IMR-90 (cell line): ENCODE results near the gene GTPBP6. TPM values are rescaled to one million over a fixed set of nuclear protein-coding genes. Genes with fewer than 3 reads are reported as not detected.

Experiments used
- ATAC-seq: fragments of 200-7000 bp; cut with Tn5 transposase; 2 replicates; pipeline ENCODE4 v1.9.1; 2020; ENCODE audit warnings: low read depth, mild to moderate bottlenecking, moderate library complexity
- BruUV-seq: library from RNA; stranded (reverse); fragments of 400-500 nt; replicated peaks from 2 replicates; lab custom pipeline; 2021; lab: Mats Ljungman, UMichigan
- CTCF ChIA-PET: fragments of 300-600 bp; formaldehyde crosslinking; extraction: SDS; loops from one replicate; lab custom pipeline; 2021; ENCODE audit warnings: antibody characterized with exemption; lab: Yijun Ruan, JAX
- POLR2A ChIA-PET: fragments of 300-600 bp; sonication (Branson Sonifier 250); formaldehyde crosslinking; loops from one replicate; lab custom pipeline; 2022; ENCODE audit warnings: antibody characterized with exemption; ENCODE audit not compliant: unreplicated experiment; lab: Charles Lee
- DNase-seq: peaks from one replicate; pipeline ENCODE4 v3.0.0; 2013
- H2AFZ ChIP-seq: replicated peaks from 2 replicates; pipeline ENCODE3; 2013; ENCODE audit warnings: low read length, mild to moderate bottlenecking; ENCODE audit not compliant: poor library complexity
- H2AK5ac ChIP-seq: 2 replicates; pipeline ENCODE4 v1.6.1; 2013; ENCODE audit warnings: low read depth, low read length, inconsistent platforms
- H2AK9ac ChIP-seq: replicated peaks from 2 replicates; pipeline ENCODE3; 2013; ENCODE audit warnings: mild to moderate bottlenecking, low read depth, low read length, moderate library complexity; ENCODE audit not compliant: poor library complexity
- H2BK120ac ChIP-seq: 2 replicates; pipeline ENCODE4 v1.6.1; 2013; ENCODE audit warnings: low read depth, low read length, inconsistent platforms
- H2BK15ac ChIP-seq: 3 replicates; pipeline ENCODE4 v1.6.1; 2013; ENCODE audit warnings: low read depth, low read length, inconsistent platforms
- H2BK20ac ChIP-seq: 2 replicates; pipeline ENCODE4 v1.6.1; 2013; ENCODE audit warnings: low read depth, mild to moderate bottlenecking, inconsistent platforms, low read length, moderate library complexity
- H2BK5ac ChIP-seq: 2 replicates; pipeline ENCODE4 v1.6.1; 2013; ENCODE audit warnings: mild to moderate bottlenecking, low read depth, low read length, inconsistent platforms; ENCODE audit not compliant: poor library complexity, severe bottlenecking
- H3K14ac ChIP-seq: replicated peaks from 2 replicates; pipeline ENCODE4 v1.6.1; 2013; ENCODE audit warnings: low read depth, low read length, inconsistent platforms
- H3K18ac ChIP-seq: 2 replicates; pipeline ENCODE4 v1.6.1; 2013; ENCODE audit warnings: low read depth, low read length, control low read depth
- H3K23ac ChIP-seq: 2 replicates; pipeline ENCODE4 v1.6.1; 2013; ENCODE audit warnings: low read depth, low read length, inconsistent platforms
- H3K27ac ChIP-seq: 2 replicates; pipeline ENCODE4 v1.5.1; 2013; ENCODE audit warnings: mild to moderate bottlenecking, control low read depth, low read length; ENCODE audit not compliant: insufficient read depth
- H3K27me3 ChIP-seq: 2 replicates; pipeline ENCODE4 v1.6.1; 2013; ENCODE audit warnings: low read length; ENCODE audit not compliant: control insufficient read depth, insufficient read depth
- H3K36me3 ChIP-seq: 2 replicates; pipeline ENCODE4 v1.6.1; 2013; ENCODE audit warnings: low read length, mixed read lengths; ENCODE audit not compliant: control insufficient read depth, insufficient read depth
- H3K4ac ChIP-seq: 2 replicates; pipeline ENCODE4 v1.6.1; 2013; ENCODE audit warnings: low read depth, low read length, inconsistent platforms
- H3K4me1 ChIP-seq: 2 replicates; pipeline ENCODE4 v1.6.1; 2013; ENCODE audit warnings: low read length, mixed read lengths; ENCODE audit not compliant: control insufficient read depth, insufficient read depth
- H3K4me2 ChIP-seq: 2 replicates; pipeline ENCODE4 v1.6.1; 2013; ENCODE audit warnings: low read depth, mild to moderate bottlenecking, control low read depth, low read length, moderate library complexity
- H3K4me3 ChIP-seq: 2 replicates; pipeline ENCODE4 v1.5.1; 2013; ENCODE audit warnings: low read depth, mild to moderate bottlenecking, control low read depth, low read length, moderate library complexity; ENCODE audit not compliant: insufficient read depth
- H3K56ac ChIP-seq: 2 replicates; pipeline ENCODE4 v1.6.1; 2013; ENCODE audit warnings: low read length, inconsistent platforms; ENCODE audit not compliant: insufficient read depth; ENCODE audit errors: extremely low read depth
- H3K79me1 ChIP-seq, 2 experiments: 2 replicates each; pipeline ENCODE4 v1.6.1; 2013; ENCODE audit warnings: low read length in 2 of 2, inconsistent platforms in 1 of 2, low read depth in 1 of 2
- H3K9ac ChIP-seq: 2 replicates; pipeline ENCODE4 v1.6.1; 2013; ENCODE audit warnings: low read depth, low read length, control low read depth
- H3K9me1 ChIP-seq: 2 replicates; pipeline ENCODE4 v1.6.1; 2013; ENCODE audit warnings: low read length, inconsistent platforms; ENCODE audit not compliant: insufficient read depth
- H3K9me3 ChIP-seq: 2 replicates; pipeline ENCODE4 v1.6.1; 2013; ENCODE audit warnings: low read length; ENCODE audit not compliant: control insufficient read depth, insufficient read depth
- H4K20me1 ChIP-seq: 2 replicates; pipeline ENCODE4 v1.6.1; 2013; ENCODE audit warnings: low read length, inconsistent platforms; ENCODE audit not compliant: insufficient read depth
- H4K5ac ChIP-seq: 2 replicates; pipeline ENCODE4 v1.6.1; 2013; ENCODE audit warnings: mild to moderate bottlenecking, low read depth, low read length, control low read depth
- H4K8ac ChIP-seq, 2 experiments: 2 replicates each; pipeline ENCODE4 v1.6.1; 2013; ENCODE audit warnings: low read depth in 2 of 2, low read length in 2 of 2, control low read depth in 1 of 2, inconsistent platforms in 1 of 2
- H4K91ac ChIP-seq: 2 replicates; pipeline ENCODE4 v1.6.1; 2013; ENCODE audit warnings: low read depth, low read length, inconsistent platforms; ENCODE audit not compliant: insufficient read depth
- BHLHE40 ChIP-seq: fragments of 150-350 bp; IDR thresholded peaks from 2 replicates; pipeline ENCODE4 v1.6.1; 2016; ENCODE audit warnings: mild to moderate bottlenecking, low read depth, low read length
- FOS ChIP-seq: fragments of 150-350 bp; IDR thresholded peaks from 2 replicates; pipeline ENCODE4 v1.6.1; 2016; ENCODE audit warnings: low read depth, low read length
- MAFK ChIP-seq: IDR thresholded peaks from 2 replicates; pipeline ENCODE4 v1.6.1; 2012; ENCODE audit warnings: low read depth, low read length, improper control_type of control experiment
- MAZ ChIP-seq: IDR thresholded peaks from 2 replicates; pipeline ENCODE4 v1.6.1; 2012; ENCODE audit warnings: low read depth, mild to moderate bottlenecking, low read length, improper control_type of control experiment, moderate library complexity, borderline replicate concordance
- MXI1 ChIP-seq: IDR thresholded peaks from 2 replicates; pipeline ENCODE4 v1.6.1; 2012; ENCODE audit warnings: low read depth, mild to moderate bottlenecking, low read length, moderate library complexity, borderline replicate concordance
- NFE2L2 ChIP-seq: fragments of 150-350 bp; IDR thresholded peaks from 2 replicates; pipeline ENCODE4 v1.6.1; 2016; ENCODE audit warnings: low read depth, mild to moderate bottlenecking, low read length
- RFX5 ChIP-seq: IDR thresholded peaks from 2 replicates; pipeline ENCODE4 v1.8.0; 2012; ENCODE audit warnings: low read depth, mild to moderate bottlenecking, low read length, moderate library complexity
- WGBS, 2 experiments: methylation state at CpG; one replicate each; pipeline versions ENCODE4 v1.1.5 to v1.1.7; 2013; ENCODE audit warnings: missing lambda C conversion rate in 2 of 2; ENCODE audit not compliant: insufficient read length in 1 of 2; ENCODE audit errors: extremely low coverage in 2 of 2; 5-methylcytosine and 5-hydroxymethylcytosine counted together
- dilution Hi-C: fragments of 300-500 bp; cut with HindIII; formaldehyde crosslinking; loops from one replicate; pipeline ENCODE4 v1.14.3; 2018; ENCODE audit warnings: low sequenced_read_pairs; ENCODE audit not compliant: unreplicated experiment
- in situ Hi-C: fragments of 300-500 bp; cut with MboI; formaldehyde crosslinking; loops from 3 replicates; pipeline ENCODE4 v1.14.3; 2019; ENCODE audit warnings: low sequenced_read_pairs, inconsistent platforms, mixed read lengths
- intact Hi-C: fragments of 100-400 bp; cut with micrococcal nuclease; formaldehyde crosslinking; loops from 2 replicates; pipeline ENCODE4 v1.10.0; 2022
- polyA plus RNA-seq, 3 experiments: library from polyadenylated mRNA; depleted of rRNA; stranded (reverse); fragments of >200 nt; gene quantifications; 2 replicates each; pipeline ENCODE4 v1.2.3, GENCODE V29; 2012; ENCODE audit warnings: low replicate concordance in 1 of 3
- total RNA-seq: library from RNA; depleted of rRNA; stranded (reverse); fragments of >200 nt; gene quantifications from 2 replicates; pipeline ENCODE4 v1.2.3, GENCODE V29; 2012
- TF ChIP-seq, protein P1 (sequence below): fragments of 150-350 bp; IDR thresholded peaks from 2 replicates; pipeline ENCODE4 v1.6.1; 2017; ENCODE audit warnings: mild to moderate bottlenecking, antibody characterized with exemption, low read length, low read depth
- TF ChIP-seq, protein P2 (sequence below): conservative IDR thresholded peaks from 2 replicates; pipeline ENCODE4 v1.5.1; 2012; ENCODE audit warnings: mild to moderate bottlenecking, low read depth, low read length, improper control_type of control experiment
- TF ChIP-seq, protein P3 (sequence below): fragments of 150-350 bp; IDR thresholded peaks from 2 replicates; pipeline ENCODE4 v1.6.1; 2016; ENCODE audit warnings: low read depth, mild to moderate bottlenecking, low read length, moderate library complexity, borderline replicate concordance

Gene GTPBP6
- total and polyA plus RNA-seq, 2 of the 4 experiments (the other 2 are of a cell fraction), result 24.0 to 31.6 TPM

DNA sequence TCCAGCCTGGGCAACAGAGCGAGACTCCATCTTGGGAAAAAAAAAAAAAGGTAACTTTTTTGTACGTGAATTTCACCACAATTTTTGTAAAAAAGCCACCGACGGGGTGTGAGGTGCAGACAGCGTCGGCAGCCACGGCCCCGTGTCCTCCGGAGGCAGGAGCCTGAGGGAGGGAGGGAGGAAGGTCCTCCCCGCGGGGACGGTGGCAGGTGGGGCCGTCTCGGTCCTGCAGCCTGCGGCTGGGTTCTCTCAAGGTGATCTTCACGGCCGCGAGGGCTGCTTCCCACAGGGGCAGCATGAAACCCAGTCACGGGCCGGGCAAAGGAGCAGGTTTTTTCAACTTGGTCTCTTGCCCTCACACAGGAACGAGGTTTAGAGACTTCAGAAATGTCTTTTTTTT lies 23.5 kb downstream of the GTPBP6 start:
- POLR2A ChIA-PET, result no interaction called here
- no peak overlapping the region for H3K56ac ChIP-seq
- no peak overlapping the region for H4K5ac ChIP-seq
- no peaks in the 10 kb centered on the region for H3K27me3 ChIP-seq
- intact Hi-C loops (no loop called here), in situ Hi-C loops (no loop called here), dilution Hi-C loops (no loop called here)
- no peak overlapping the region for H3K14ac ChIP-seq
- H2AFZ ChIP-seq, result no peak overlapping the region
- H3K9ac ChIP-seq, result no peak overlapping the region
- no peak overlapping the region for H4K91ac ChIP-seq
- TF ChIP-seq MXI1 (no peak), FOS (no peak), MAZ (no peak), RFX5 (no peak), NFE2L2 (no peak), MAFK (no peak), BHLHE40 (no peak)
- TF ChIP-seq, protein P1, sequence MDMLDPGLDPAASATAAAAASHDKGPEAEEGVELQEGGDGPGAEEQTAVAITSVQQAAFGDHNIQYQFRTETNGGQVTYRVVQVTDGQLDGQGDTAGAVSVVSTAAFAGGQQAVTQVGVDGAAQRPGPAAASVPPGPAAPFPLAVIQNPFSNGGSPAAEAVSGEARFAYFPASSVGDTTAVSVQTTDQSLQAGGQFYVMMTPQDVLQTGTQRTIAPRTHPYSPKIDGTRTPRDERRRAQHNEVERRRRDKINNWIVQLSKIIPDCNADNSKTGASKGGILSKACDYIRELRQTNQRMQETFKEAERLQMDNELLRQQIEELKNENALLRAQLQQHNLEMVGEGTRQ, result no peak
- TF ChIP-seq, protein P2, sequence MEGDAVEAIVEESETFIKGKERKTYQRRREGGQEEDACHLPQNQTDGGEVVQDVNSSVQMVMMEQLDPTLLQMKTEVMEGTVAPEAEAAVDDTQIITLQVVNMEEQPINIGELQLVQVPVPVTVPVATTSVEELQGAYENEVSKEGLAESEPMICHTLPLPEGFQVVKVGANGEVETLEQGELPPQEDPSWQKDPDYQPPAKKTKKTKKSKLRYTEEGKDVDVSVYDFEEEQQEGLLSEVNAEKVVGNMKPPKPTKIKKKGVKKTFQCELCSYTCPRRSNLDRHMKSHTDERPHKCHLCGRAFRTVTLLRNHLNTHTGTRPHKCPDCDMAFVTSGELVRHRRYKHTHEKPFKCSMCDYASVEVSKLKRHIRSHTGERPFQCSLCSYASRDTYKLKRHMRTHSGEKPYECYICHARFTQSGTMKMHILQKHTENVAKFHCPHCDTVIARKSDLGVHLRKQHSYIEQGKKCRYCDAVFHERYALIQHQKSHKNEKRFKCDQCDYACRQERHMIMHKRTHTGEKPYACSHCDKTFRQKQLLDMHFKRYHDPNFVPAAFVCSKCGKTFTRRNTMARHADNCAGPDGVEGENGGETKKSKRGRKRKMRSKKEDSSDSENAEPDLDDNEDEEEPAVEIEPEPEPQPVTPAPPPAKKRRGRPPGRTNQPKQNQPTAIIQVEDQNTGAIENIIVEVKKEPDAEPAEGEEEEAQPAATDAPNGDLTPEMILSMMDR, result no peak
- TF ChIP-seq, protein P3, sequence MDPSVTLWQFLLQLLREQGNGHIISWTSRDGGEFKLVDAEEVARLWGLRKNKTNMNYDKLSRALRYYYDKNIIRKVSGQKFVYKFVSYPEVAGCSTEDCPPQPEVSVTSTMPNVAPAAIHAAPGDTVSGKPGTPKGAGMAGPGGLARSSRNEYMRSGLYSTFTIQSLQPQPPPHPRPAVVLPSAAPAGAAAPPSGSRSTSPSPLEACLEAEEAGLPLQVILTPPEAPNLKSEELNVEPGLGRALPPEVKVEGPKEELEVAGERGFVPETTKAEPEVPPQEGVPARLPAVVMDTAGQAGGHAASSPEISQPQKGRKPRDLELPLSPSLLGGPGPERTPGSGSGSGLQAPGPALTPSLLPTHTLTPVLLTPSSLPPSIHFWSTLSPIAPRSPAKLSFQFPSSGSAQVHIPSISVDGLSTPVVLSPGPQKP, result no peak
- no peak overlapping the region for H3K4ac ChIP-seq
- no TSS peak for BruUV-seq
- DNase-seq, result no peak
- H3K9me3 ChIP-seq, result 0 out of 2 replicates have a peak, but pooled peaks cover 3% of the 10 kb centered on the region
- no peak overlapping the region for H2BK5ac ChIP-seq
- H4K20me1 ChIP-seq, result no peaks in the 10 kb centered on the region
- no peak overlapping the region for H2BK15ac ChIP-seq
- H3K9me1 ChIP-seq, result no peaks in the 10 kb centered on the region
- peaks cover 49% of the 10 kb centered on the region for H3K36me3 ChIP-seq
- no peak overlapping the region for H3K23ac ChIP-seq
- 89% methylated on average over 9 of the region's 21 CpGs; no CpG with 5 or more reads in 1 of the 2 experiments for WGBS, 2 experiments
- H3K79me1 ChIP-seq, result no peaks in the 10 kb centered on the region
- H3K4me1 ChIP-seq, result no peaks in the 10 kb centered on the region
- no peak overlapping the region for H3K4me2 ChIP-seq
- H3K4me3 ChIP-seq, result no peak overlapping the region
- no peak overlapping the region for H2AK5ac ChIP-seq
- CTCF ChIA-PET, result no interaction called here
- H2AK9ac ChIP-seq, result no peak overlapping the region
- H3K18ac ChIP-seq, result no peak overlapping the region
- no peak overlapping the region for H4K8ac ChIP-seq
- no peak overlapping the region for H2BK20ac ChIP-seq
- no peak overlapping the region for H2BK120ac ChIP-seq
- ATAC-seq, result no peak
- H3K27ac ChIP-seq, result no peak overlapping the region
